ENCODE data around the gene LARP4B. TPM values are rescaled to one million over a fixed set of nuclear protein-coding genes. Genes with fewer than 3 reads are reported as not detected.

The LARP4B gene
- total RNA-seq, 5 donors from 2014 or later (not counting 1 experiment from before 2014, with no cell fraction given), result 77.2 to 108 (median 94.0) TPM

DNA sequence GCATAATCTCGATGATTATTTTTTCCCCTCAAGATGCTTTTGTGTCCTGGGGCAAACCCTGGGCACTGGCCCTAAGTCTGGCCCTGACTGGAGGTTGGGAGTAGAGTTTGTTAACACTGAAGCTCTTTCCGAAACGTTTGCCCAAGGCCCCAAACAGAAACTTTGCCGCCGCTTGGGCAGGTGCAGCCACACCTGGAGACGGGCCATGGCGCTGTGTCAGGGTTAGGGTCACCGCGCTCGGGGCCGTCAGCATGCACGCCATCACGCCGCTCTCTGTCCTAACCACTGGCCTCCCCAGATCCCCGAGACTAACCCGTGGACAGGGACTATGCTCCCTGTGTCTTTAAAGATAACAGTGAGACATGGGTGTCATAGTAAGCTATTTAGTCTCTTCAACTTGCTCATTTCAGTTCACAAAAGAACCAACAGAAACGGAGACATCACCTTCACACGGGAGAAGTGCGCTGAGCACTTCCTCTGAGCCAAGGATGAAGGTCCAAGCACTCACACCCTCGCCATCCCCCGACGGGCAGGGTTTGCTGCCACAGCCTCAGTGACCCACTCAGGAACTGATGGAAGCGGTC, 156.8 kb downstream of the LARP4B start:
- no peaks in the 10 kb centered on the region for H3K36me3 ChIP-seq (ENCODE audit: control insufficient read depth in 2 of 2, extremely low read depth in 1 of 2, insufficient read depth in 1 of 2, low read length in 1 of 2)
- Mint-ChIP-seq H3K36me3 (no peaks in the 10 kb centered on the region), H3K27ac (no peak overlapping the region), H3K4me1 (no peaks in the 10 kb centered on the region), H3K9me3 (no peaks in the 10 kb centered on the region), H3K4me3 (no peak overlapping the region), H3K27me3 (peaks cover 0 to 2% of the 10 kb centered on the region in 2 donors)
- no peaks in the 10 kb centered on the region for H3K9me3 ChIP-seq
- no peaks in the 10 kb centered on the region for H3K4me1 ChIP-seq (ENCODE audit: control insufficient read depth in 1 of 2, extremely low read depth in 1 of 2, insufficient read depth in 2 of 2, low read length in 2 of 2)
- DNase-seq (no peak), ATAC-seq (replicated peaks in 1 of 4) (peak in 1 of 4 experiments; percentile 6)
- POLR2A ChIA-PET, result no interaction called here
- WGBS (ENCODE audit: insufficient coverage), result 85% methylated on average over 21 of the region's 23 CpGs
- peaks cover 0 to 22% of the 10 kb centered on the region in 2 experiments for H3K27me3 ChIP-seq (replicated peaks in 1 of 2; ENCODE audit: control insufficient read depth in 2 of 2, extremely low read depth in 1 of 2, insufficient read depth in 2 of 2, low read length in 1 of 2)
- H3K4me3 ChIP-seq (ENCODE audit: control insufficient read depth in 1 of 2, extremely low read depth in 1 of 2, low read length in 1 of 2), result no peak overlapping the region
- CTCF ChIA-PET, result no interaction called here
- no peak overlapping the region for H3K27ac ChIP-seq (ENCODE audit: low read length)

DNA sequence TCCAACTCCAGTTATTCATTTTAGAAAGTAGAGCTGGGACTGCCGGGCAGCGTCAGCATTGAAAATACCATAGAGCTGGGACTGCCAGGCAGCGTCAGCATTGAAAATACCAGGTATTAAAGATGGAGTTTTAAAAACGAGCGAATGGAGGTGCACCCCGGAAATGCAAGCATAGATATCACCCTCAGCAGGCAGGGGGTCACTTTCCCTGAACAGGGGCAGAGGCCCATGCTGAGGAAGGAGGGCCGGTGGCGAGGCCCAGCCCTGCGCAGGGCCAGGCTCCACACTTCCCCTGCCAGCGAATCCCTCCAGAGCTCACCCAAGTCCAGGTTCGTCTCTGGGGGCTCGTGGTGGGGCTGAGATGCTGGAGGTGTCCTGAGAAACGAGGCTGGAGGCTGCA, 157.3 kb downstream of the LARP4B start:
- no peaks in the 10 kb centered on the region for H3K36me3 Mint-ChIP-seq
- no peak for DNase-seq
- H3K4me1 Mint-ChIP-seq, result no peaks in the 10 kb centered on the region
- H3K27ac ChIP-seq (ENCODE audit: low read length), result no peak overlapping the region
- ChIA-PET POLR2A (no interaction called here), CTCF (no interaction called here)
- H3K27me3 ChIP-seq (replicated peaks in 1 of 2; ENCODE audit: control insufficient read depth in 2 of 2, extremely low read depth in 1 of 2, insufficient read depth in 2 of 2, low read length in 1 of 2), result peaks cover 0 to 19% of the 10 kb centered on the region in 2 experiments
- H3K4me1 ChIP-seq (ENCODE audit: control insufficient read depth in 1 of 2, extremely low read depth in 1 of 2, insufficient read depth in 2 of 2, low read length in 2 of 2), result no peaks in the 10 kb centered on the region
- H3K4me3 Mint-ChIP-seq, result no peak overlapping the region
- H3K9me3 ChIP-seq, result no peaks in the 10 kb centered on the region
- no peaks in the 10 kb centered on the region for H3K27me3 Mint-ChIP-seq
- 79% methylated on average over 7 of the region's 13 CpGs for WGBS (ENCODE audit: insufficient coverage)
- H3K36me3 ChIP-seq (ENCODE audit: control insufficient read depth in 2 of 2, extremely low read depth in 1 of 2, insufficient read depth in 1 of 2, low read length in 1 of 2), result no peaks in the 10 kb centered on the region
- H3K9me3 Mint-ChIP-seq, result no peaks in the 10 kb centered on the region
- no peak overlapping the region for H3K27ac Mint-ChIP-seq
- ATAC-seq (replicated peaks in 1 of 4), result no peak
- no peak overlapping the region for H3K4me3 ChIP-seq (ENCODE audit: control insufficient read depth in 1 of 2, extremely low read depth in 1 of 2, low read length in 1 of 2)

DNA sequence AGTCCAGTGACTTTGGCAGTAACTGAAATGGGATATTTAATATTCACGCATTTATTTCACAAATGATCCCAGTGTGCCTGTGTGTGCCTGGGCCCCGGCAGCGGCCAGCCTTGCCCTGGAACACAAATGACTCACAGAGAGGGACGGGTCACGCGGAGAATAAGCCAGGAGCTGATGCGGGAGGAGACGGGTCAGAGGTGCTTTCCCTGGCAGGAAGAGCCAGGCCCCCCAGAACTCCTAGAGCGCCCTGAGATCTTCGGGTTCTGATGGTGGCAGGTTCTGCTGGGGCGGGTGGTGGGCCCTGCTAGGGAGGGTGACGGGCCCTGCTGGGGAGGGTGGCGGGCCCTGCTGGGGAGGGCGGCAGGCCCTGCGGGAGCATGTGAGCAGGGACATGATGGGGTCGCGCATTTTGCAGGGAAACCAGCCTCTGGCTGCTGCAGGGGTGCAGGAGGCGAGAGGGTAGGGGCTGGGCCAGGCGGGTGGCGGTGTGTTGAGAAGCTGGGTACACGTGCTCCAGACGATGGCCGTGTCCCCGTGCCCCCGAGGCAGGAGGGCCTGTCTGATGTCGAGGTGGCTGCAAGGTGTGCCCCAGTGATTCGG, 157.8 kb downstream of the LARP4B start:
- CTCF ChIA-PET, result no interaction called here
- H3K9me3 Mint-ChIP-seq, result peaks cover 0 to 3% (median 0%) of the 10 kb centered on the region in 3 donors

DNA sequence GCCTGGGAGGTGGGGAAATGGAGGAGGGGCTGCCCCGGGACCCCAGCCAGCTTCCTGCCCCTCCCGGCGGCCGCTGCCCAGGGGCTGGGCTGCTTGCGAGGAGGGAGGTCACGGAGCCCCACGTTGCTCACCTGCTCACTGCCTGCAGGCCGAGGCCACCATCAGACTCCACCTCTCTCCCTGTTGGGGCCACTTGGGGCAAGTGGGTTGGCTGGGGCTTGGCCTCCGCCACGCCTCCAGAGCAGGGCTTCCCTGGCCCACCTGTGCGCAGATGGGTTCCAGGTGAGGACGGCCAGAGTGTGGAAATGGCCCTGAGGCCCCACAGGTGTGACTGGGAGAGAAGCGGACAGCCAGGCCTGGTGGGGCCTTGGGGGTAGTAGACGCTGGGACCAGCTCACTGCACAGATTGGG, 159.3 kb downstream of the LARP4B start:
- no peak for ATAC-seq (replicated peaks in 1 of 4)
- Histone ChIP-seq H3K36me3 (ENCODE audit: control insufficient read depth in 2 of 2, extremely low read depth in 1 of 2, insufficient read depth in 1 of 2, low read length in 1 of 2) (no peaks in the 10 kb centered on the region), H3K4me3 (ENCODE audit: control insufficient read depth in 1 of 2, extremely low read depth in 1 of 2, low read length in 1 of 2) (no peak overlapping the region), H3K27ac (ENCODE audit: low read length) (no peak overlapping the region), H3K4me1 (ENCODE audit: control insufficient read depth in 1 of 2, extremely low read depth in 1 of 2, insufficient read depth in 2 of 2, low read length in 2 of 2) (no peaks in the 10 kb centered on the region), H3K27me3 (replicated peaks in 1 of 2; ENCODE audit: control insufficient read depth in 2 of 2, extremely low read depth in 1 of 2, insufficient read depth in 2 of 2, low read length in 1 of 2) (peaks cover 0 to 7% of the 10 kb centered on the region in 2 experiments), H3K9me3 (peaks cover 3% of the 10 kb centered on the region)
- H3K4me1 Mint-ChIP-seq, result no peaks in the 10 kb centered on the region
- ChIA-PET POLR2A (no interaction called here), CTCF (no interaction called here)
- 67% methylated on average over 8 of the region's 14 CpGs for WGBS (ENCODE audit: insufficient coverage)
- no peak overlapping the region for H3K27ac Mint-ChIP-seq
- no peak for DNase-seq
- no peaks in the 10 kb centered on the region for H3K36me3 Mint-ChIP-seq
- H3K9me3 Mint-ChIP-seq, result peaks cover 4 to 13% (median 10%) of the 10 kb centered on the region in 3 donors
- H3K4me3 Mint-ChIP-seq, result no peak overlapping the region
- no peaks in the 10 kb centered on the region for H3K27me3 Mint-ChIP-seq

More for the DNA sequence above, 157.8 kb downstream of the LARP4B start:
- POLR2A ChIA-PET, result no interaction called here
- Histone ChIP-seq H3K27ac (ENCODE audit: low read length) (no peak overlapping the region), H3K27me3 (replicated peaks in 1 of 2; ENCODE audit: control insufficient read depth in 2 of 2, extremely low read depth in 1 of 2, insufficient read depth in 2 of 2, low read length in 1 of 2) (peaks cover 0 to 13% of the 10 kb centered on the region in 2 experiments), H3K4me3 (ENCODE audit: control insufficient read depth in 1 of 2, extremely low read depth in 1 of 2, low read length in 1 of 2) (no peak overlapping the region), H3K36me3 (ENCODE audit: control insufficient read depth in 2 of 2, extremely low read depth in 1 of 2, insufficient read depth in 1 of 2, low read length in 1 of 2) (no peaks in the 10 kb centered on the region), H3K9me3 (no peaks in the 10 kb centered on the region), H3K4me1 (ENCODE audit: control insufficient read depth in 1 of 2, extremely low read depth in 1 of 2, insufficient read depth in 2 of 2, low read length in 2 of 2) (no peaks in the 10 kb centered on the region)
- H3K4me1 Mint-ChIP-seq, result no peaks in the 10 kb centered on the region
- DNase-seq (no peak), ATAC-seq (replicated peaks in 1 of 4) (no peak)
- H3K27me3 Mint-ChIP-seq, result no peaks in the 10 kb centered on the region
- WGBS (ENCODE audit: insufficient coverage), result 93% methylated on average over 26 of the region's 27 CpGs
- H3K4me3 Mint-ChIP-seq, result no peak overlapping the region
- H3K36me3 Mint-ChIP-seq, result no peaks in the 10 kb centered on the region
- H3K27ac Mint-ChIP-seq, result no peak overlapping the region

DNA sequence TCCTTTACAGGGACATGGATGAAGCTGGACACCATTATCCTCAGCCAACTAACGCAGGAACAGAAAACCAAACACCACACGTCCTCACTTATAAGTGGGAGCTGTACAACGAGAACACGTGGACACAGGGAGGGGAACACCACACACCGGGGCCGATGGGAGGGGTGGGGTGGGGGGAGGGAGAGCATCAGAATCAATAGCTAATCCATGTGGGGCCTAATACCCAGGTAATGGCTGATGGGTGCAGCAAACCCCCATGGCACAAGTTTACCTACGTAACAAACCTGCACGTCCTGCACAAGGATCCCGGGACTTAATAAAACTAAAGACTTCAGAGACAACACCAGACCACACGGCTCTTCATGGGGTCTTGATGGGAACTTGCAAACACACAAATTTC, 159.9 kb downstream of the LARP4B start:
- no peaks in the 10 kb centered on the region for H3K27me3 Mint-ChIP-seq
- ATAC-seq (replicated peaks in 1 of 4) (no peak), DNase-seq (no peak)
- no peak overlapping the region for H3K4me3 Mint-ChIP-seq
- H3K4me1 Mint-ChIP-seq, result no peaks in the 10 kb centered on the region
- peaks cover 3% of the 10 kb centered on the region for H3K9me3 ChIP-seq
- no peaks in the 10 kb centered on the region for H3K4me1 ChIP-seq (ENCODE audit: control insufficient read depth in 1 of 2, extremely low read depth in 1 of 2, insufficient read depth in 2 of 2, low read length in 2 of 2)
- no peak overlapping the region for H3K27ac ChIP-seq (ENCODE audit: low read length)
- no peak overlapping the region for H3K4me3 ChIP-seq (ENCODE audit: control insufficient read depth in 1 of 2, extremely low read depth in 1 of 2, low read length in 1 of 2)
- H3K36me3 Mint-ChIP-seq, result no peaks in the 10 kb centered on the region
- 63% methylated on average over 3 of the region's 10 CpGs for WGBS (ENCODE audit: insufficient coverage)
- ChIA-PET POLR2A (interaction anchor here in 1 of 2 donors (0.6 kb wide), 1 partner anchor 531 kb away, joined by 5 read pairs; no protein-coding TSS in a partner anchor), CTCF (no interaction called here)
- H3K27ac Mint-ChIP-seq, result no peak overlapping the region
- peaks cover 0 to 2% of the 10 kb centered on the region in 2 experiments for H3K27me3 ChIP-seq (replicated peaks in 1 of 2; ENCODE audit: control insufficient read depth in 2 of 2, extremely low read depth in 1 of 2, insufficient read depth in 2 of 2, low read length in 1 of 2)
- peaks cover 5 to 14% (median 11%) of the 10 kb centered on the region in 3 donors for H3K9me3 Mint-ChIP-seq
- H3K36me3 ChIP-seq (ENCODE audit: control insufficient read depth in 2 of 2, extremely low read depth in 1 of 2, insufficient read depth in 1 of 2, low read length in 1 of 2), result no peaks in the 10 kb centered on the region

DNA sequence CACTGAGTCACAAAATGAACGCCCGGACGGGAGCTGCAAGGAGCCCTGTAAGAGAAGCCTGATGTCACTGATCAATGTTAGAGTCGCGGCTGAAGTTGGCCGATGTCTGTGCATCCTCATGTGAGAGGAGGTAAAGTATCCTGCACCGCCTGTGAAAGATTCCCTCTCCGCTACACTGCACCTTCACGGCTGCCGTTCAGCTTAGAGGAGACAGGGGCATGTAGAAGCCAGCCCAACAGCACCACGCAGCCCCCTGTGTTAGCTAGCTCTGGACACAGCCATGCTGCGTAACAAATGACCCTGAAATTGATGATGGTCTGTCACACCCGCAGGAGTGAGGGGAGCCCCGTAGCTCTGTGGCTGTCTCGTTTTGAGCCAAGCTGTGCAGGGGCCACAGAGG, 160.5 kb downstream of the LARP4B start:
- no peaks in the 10 kb centered on the region for H3K4me1 ChIP-seq (ENCODE audit: control insufficient read depth in 1 of 2, extremely low read depth in 1 of 2, insufficient read depth in 2 of 2, low read length in 2 of 2)
- Mint-ChIP-seq H3K27ac (no peak overlapping the region), H3K4me3 (no peak overlapping the region), H3K4me1 (no peaks in the 10 kb centered on the region), H3K36me3 (no peaks in the 10 kb centered on the region), H3K27me3 (no peaks in the 10 kb centered on the region), H3K9me3 (peaks cover 5 to 14% (median 11%) of the 10 kb centered on the region in 3 donors)
- no peaks in the 10 kb centered on the region for H3K27me3 ChIP-seq (replicated peaks in 1 of 2; ENCODE audit: control insufficient read depth in 2 of 2, extremely low read depth in 1 of 2, insufficient read depth in 2 of 2, low read length in 1 of 2)
- H3K36me3 ChIP-seq (ENCODE audit: control insufficient read depth in 2 of 2, extremely low read depth in 1 of 2, insufficient read depth in 1 of 2, low read length in 1 of 2), result no peaks in the 10 kb centered on the region
- peaks cover 3% of the 10 kb centered on the region for H3K9me3 ChIP-seq
- H3K4me3 ChIP-seq (ENCODE audit: control insufficient read depth in 1 of 2, extremely low read depth in 1 of 2, low read length in 1 of 2), result no peak overlapping the region
- DNase-seq (no peak), ATAC-seq (replicated peaks in 1 of 4) (no peak)
- 97% methylated on average over 10 of the region's 15 CpGs for WGBS (ENCODE audit: insufficient coverage)
- no peak overlapping the region for H3K27ac ChIP-seq (ENCODE audit: low read length)
- CTCF ChIA-PET, result no interaction called here
- POLR2A ChIA-PET, result interaction anchor here in 1 of 2 donors (0.6 kb wide), 1 partner anchor 530 kb away, joined by 5 read pairs; no protein-coding TSS in a partner anchor

All from T-cell (primary cell).